GM13977 (cell line): Measurements from ENCODE around the gene SLC36A4.
"Not testable (repeated sequence)": the region's sequence is repeated elsewhere in the genome, so short reads cannot be mapped to it uniquely, and the experiment has no call there.

Source experiments
- DNase-seq: peaks from one replicate; pipeline ENCODE4 v3.0.0; 2012; ENCODE audit warnings: low spot score
- in situ Hi-C: fragments of 300-500 bp; cut with MboI; formaldehyde crosslinking; loops from one replicate; pipeline ENCODE4 v1.12.0; 2022; ENCODE audit warnings: low sequenced_read_pairs, low pct_unique_long_range_greater_than_20kb, mixed read lengths, inconsistent platforms; ENCODE audit not compliant: unreplicated experiment
- TF ChIP-seq, protein P1 (sequence below): IDR thresholded peaks from 2 replicates; pipeline ENCODE4 v1.5.1; 2012; ENCODE audit warnings: mild to moderate bottlenecking, control low read depth; ENCODE audit not compliant: insufficient read depth; ENCODE audit errors: extremely low read depth, missing control alignments

The SLC36A4 gene

DNA sequence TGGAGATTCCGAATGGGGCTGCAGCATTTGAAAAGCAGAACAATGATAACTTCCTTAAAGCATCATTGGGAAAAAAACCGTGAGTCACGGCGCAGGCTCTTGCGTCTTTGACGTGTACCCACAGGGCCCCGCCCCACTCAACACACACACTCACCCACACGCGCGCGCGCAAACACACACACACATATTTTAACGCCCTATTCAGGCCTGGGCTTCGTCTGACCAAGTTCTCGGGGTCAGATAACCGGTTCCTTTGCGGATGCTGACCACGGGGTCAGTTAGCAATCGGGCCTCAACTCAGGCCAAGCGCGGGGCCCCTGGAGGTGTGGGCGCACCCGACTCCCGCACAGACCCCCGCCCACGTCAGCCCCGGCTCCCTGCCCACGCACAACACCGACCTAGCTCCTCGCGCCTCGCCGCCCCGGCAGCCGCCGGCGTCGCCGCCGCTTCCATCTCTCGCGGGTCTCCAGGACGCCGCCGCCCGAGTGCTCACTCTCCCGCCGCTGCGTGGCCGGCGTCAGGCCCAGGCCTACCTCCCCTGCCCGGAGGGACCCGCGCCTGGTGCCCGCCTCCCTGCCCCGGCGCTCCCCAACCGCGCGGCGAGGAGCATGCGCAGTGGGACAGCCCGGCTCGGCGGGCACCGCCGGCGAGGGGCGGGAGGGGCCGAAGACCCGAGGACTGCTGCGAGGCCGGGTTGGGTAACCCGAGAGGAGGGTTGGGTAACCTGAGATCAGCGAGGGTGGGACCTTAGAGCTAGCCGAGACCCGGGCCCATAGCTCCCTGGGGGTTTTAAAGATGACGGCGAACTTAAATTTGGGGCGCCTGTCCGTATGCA, at the start of gene SLC36A4:
TSS of gene SLC36A4 (minus strand) at position 612 of the 835 bp plus-strand sequence. CDS start at position 453, 159 bp downstream.
- in situ Hi-C loops = no loop called here
- TF ChIP-seq, protein P1, sequence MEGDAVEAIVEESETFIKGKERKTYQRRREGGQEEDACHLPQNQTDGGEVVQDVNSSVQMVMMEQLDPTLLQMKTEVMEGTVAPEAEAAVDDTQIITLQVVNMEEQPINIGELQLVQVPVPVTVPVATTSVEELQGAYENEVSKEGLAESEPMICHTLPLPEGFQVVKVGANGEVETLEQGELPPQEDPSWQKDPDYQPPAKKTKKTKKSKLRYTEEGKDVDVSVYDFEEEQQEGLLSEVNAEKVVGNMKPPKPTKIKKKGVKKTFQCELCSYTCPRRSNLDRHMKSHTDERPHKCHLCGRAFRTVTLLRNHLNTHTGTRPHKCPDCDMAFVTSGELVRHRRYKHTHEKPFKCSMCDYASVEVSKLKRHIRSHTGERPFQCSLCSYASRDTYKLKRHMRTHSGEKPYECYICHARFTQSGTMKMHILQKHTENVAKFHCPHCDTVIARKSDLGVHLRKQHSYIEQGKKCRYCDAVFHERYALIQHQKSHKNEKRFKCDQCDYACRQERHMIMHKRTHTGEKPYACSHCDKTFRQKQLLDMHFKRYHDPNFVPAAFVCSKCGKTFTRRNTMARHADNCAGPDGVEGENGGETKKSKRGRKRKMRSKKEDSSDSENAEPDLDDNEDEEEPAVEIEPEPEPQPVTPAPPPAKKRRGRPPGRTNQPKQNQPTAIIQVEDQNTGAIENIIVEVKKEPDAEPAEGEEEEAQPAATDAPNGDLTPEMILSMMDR = no peak
- peak; percentile 82 for DNase-seq

DNA sequence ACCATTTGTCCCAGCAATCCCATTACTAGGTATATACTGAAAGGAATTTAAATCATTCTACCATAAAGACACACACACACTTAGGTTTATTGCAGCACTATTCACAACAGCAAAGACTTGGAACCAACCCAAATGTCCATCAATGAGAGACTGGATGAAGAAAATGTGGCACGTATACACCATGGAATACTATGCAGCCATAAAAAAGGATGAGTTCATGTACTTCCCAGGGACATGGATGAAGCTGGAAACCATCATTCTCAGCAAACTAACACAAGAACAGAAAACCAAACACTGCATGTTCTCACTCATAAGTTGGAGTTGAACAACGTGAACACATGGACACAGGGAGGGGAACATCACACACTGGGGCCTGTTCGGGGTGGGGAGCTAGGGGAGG, 49.0 kb upstream of the SLC36A4 start:
- DNase-seq, in situ Hi-C loops: not testable (repeated sequence)

DNA sequence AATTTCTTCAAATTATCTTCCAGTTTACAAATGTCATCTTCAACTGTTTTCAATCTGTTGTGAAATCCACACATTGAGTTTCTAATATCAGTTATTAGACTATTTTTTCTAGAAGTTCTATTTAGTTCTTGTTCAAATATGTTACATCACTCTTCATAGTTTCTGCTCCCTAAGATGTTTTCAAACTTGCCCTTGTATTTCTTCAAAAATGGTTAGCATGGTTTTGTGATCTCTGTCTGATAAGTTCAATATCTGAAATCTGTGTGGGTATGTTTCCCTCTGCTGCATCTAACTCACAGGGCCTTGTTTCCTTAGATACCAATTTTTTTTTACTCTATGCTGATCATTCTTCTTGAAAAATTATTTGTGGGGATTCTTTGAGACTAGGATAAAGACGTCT, 46.2 kb upstream of the SLC36A4 start:
- in situ Hi-C loops = no loop called here
- TF ChIP-seq, protein P1 = no peak
- DNase-seq = no peak

DNA sequence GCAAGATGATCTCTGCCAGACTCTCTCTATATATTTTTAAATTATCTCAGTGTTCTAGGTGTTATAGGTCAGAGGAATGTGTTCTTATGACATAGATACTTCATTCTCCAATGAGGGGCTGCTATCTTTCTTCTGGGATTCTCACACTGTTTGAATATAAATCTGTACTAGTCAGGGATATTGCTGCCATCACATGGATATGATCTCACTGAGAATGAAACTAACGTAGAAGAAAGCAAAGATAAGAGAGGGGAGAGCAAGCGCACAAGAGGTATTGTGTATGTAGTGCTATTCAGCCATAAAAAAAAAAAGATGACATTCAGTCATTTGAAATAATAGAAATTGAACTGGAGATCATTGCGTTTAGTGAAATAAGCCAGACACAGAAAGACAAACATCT, 42.2 kb upstream of the SLC36A4 start:
- in situ Hi-C loops = loop anchor here (10.0 kb wide), 2 partner anchors 305 to 405 kb away; partner anchors contain the start of gene SMCO4
- no peak for DNase-seq
- TF ChIP-seq, protein P1 = no peak

DNA sequence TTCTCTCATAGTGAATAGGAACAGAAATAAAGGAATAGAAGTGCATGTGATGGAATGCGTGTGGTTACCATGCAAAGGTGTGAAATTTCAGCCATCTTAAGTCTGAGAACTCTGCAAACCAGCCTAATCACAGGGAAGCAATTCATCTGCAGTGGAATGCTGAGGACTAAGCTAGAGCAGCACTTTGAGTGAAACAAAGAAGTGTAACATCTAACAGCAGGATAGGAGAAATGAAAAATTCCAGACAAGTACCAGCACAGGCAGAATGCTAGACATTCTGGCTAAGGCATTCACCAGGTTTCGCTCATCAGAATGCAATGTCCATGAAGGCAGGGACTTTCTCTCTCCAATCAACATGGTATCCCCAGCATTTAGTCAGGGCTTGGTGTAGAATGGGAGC, 41.2 kb upstream of the SLC36A4 start:
- TF ChIP-seq, protein P1 = no peak
- in situ Hi-C loops = loop anchor here (10.0 kb wide), 2 partner anchors 306 to 406 kb away; partner anchors contain the start of gene SMCO4
- DNase-seq = no peak

DNA sequence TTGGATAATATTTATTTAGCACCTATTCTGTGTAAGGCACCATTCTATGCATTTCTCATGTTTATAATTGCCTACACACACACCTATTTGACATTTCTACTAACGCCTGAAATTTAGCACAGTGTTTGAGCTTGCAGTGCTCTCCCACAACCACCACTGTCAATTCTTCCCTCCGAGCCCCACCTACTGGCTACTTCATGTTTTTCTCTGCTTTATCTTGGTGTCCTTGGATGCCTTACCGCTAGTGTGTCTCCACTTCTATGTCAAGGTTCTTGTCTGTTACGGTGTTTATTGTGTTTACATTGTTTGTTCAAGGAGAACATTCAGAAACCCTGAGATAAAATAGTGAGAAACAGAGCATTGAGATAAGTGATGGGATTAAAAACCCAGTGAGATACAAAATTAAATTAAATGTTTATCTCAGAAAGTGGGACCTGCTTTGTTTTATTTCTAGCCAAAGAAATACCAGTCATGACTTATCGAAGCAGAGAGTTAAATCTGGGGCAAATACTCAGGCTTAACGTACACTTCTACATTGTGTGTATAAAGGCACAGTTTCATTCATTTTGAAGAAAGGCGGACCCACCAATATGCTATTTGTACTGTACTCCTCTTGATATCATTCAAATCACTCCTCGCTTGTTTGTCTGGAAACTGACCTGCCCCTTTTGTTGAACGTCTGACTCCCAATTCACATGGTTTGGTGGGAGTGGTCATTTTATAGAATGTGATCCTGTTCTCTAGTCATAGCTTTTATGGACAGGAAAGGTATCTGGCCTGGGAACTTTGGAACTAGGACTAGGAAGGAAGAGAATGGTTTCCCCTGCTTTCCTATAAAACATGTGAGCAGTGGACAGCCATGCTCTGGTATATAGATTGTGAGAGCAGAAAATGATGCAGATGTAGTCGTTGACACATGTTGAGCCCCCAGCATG, 39.2 kb upstream of the SLC36A4 start:
- DNase-seq = no peak
- in situ Hi-C loops = loop anchor here (10.0 kb wide), 2 partner anchors 308 to 408 kb away; partner anchors contain the start of gene SMCO4
- TF ChIP-seq, protein P1 = peak; percentile 50
